Mesenchymal stem cell (in vitro differentiated cells and primary cell): ENCODE measurements around the gene TBCE.

ENCODE experiments used
- DNase-seq: peaks from one replicate; pipeline ENCODE4 v3.0.0-alpha.2; 2013
- H2AFZ ChIP-seq: one replicate; pipeline ENCODE4 v1.6.1; 2013; ENCODE audit warnings: low read depth, mild to moderate bottlenecking, control low read depth, inconsistent platforms, low read length, moderate library complexity
- H2AK5ac ChIP-seq: 2 replicates; pipeline ENCODE4 v1.6.1; 2013; ENCODE audit warnings: low read length, moderate library complexity, mild to moderate bottlenecking, inconsistent platforms; ENCODE audit not compliant: severe bottlenecking
- H2BK120ac ChIP-seq: one replicate; pipeline ENCODE4 v1.6.1; 2013; ENCODE audit warnings: low read depth, mild to moderate bottlenecking, inconsistent platforms, low read length, moderate library complexity
- H2BK12ac ChIP-seq, 2 experiments: one replicate each; pipeline ENCODE4 v1.6.1; 2013; ENCODE audit warnings: inconsistent platforms in 2 of 2, low read length in 2 of 2, mild to moderate bottlenecking in 2 of 2, moderate library complexity in 2 of 2, control low read depth in 1 of 2
- H2BK15ac ChIP-seq: one replicate; pipeline ENCODE4 v1.6.1; 2013; ENCODE audit warnings: mild to moderate bottlenecking, low read depth, inconsistent platforms; ENCODE audit not compliant: poor library complexity, severe bottlenecking
- H2BK5ac ChIP-seq: 2 replicates; pipeline ENCODE4 v1.6.1; 2013; ENCODE audit warnings: low read depth, mild to moderate bottlenecking, low read length, control low read depth, inconsistent platforms; ENCODE audit not compliant: poor library complexity, severe bottlenecking
- H3K14ac ChIP-seq, 2 experiments: one replicate each; pipeline ENCODE4 v1.6.1; 2013; ENCODE audit warnings: inconsistent platforms in 2 of 2, low read length in 2 of 2, control low read depth in 1 of 2, mild to moderate bottlenecking in 1 of 2, moderate library complexity in 1 of 2
- H3K18ac ChIP-seq, 2 experiments: one replicate each; pipeline ENCODE4 v1.6.1; 2013; ENCODE audit warnings: inconsistent platforms in 2 of 2, low read length in 2 of 2, control low read depth in 1 of 2, low read depth in 1 of 2, mild to moderate bottlenecking in 1 of 2
- H3K23ac ChIP-seq, 2 experiments: one replicate each; pipeline ENCODE4 v1.6.1; 2013; ENCODE audit warnings: inconsistent platforms in 2 of 2, low read length in 2 of 2, mild to moderate bottlenecking in 2 of 2, moderate library complexity in 2 of 2, control low read depth in 1 of 2
- H3K27ac ChIP-seq: 2 replicates; pipeline ENCODE4 v1.5.1; 2013; ENCODE audit warnings: mild to moderate bottlenecking, moderate library complexity, low read length, control low read depth, inconsistent platforms; ENCODE audit not compliant: poor library complexity, severe bottlenecking
- H3K27me3 ChIP-seq, 2 experiments: 2 replicates each; pipeline versions ENCODE4 v1.6.1 to v1.7.0; 2013; ENCODE audit warnings: low read length in 2 of 2, mild to moderate bottlenecking in 2 of 2, moderate library complexity in 2 of 2, control low read depth in 1 of 2, inconsistent platforms in 1 of 2; ENCODE audit not compliant: control insufficient read depth in 1 of 2, insufficient read depth in 1 of 2
- H3K36me3 ChIP-seq, 2 experiments: 2 replicates each; pipeline versions ENCODE4 v1.6.1 to v1.7.0; 2013; ENCODE audit warnings: low read length in 2 of 2, control low read depth in 1 of 2, inconsistent platforms in 1 of 2, low read depth in 1 of 2, mild to moderate bottlenecking in 1 of 2; ENCODE audit not compliant: insufficient read depth in 2 of 2, control insufficient read depth in 1 of 2
- H3K4ac ChIP-seq, 2 experiments: one replicate each; pipeline ENCODE4 v1.6.1; 2013; ENCODE audit warnings: inconsistent platforms in 2 of 2, low read length in 2 of 2, mild to moderate bottlenecking in 2 of 2, moderate library complexity in 2 of 2, control low read depth in 1 of 2, low read depth in 1 of 2
- H3K4me1 ChIP-seq: 2 replicates; pipeline ENCODE4 v1.6.1; 2013; ENCODE audit warnings: low read depth, low read length, control low read depth; ENCODE audit not compliant: control insufficient read depth, insufficient read depth
- H3K4me2 ChIP-seq: 2 replicates; pipeline ENCODE4 v1.6.1; 2013; ENCODE audit warnings: low read length, mild to moderate bottlenecking, inconsistent platforms; ENCODE audit not compliant: poor library complexity, severe bottlenecking
- H3K4me3 ChIP-seq, 2 experiments: 2 replicates each; pipeline versions ENCODE4 v1.5.1 to v1.7.0; 2013; ENCODE audit warnings: low read length in 2 of 2, mild to moderate bottlenecking in 2 of 2, control low read depth in 1 of 2, low read depth in 1 of 2; ENCODE audit not compliant: insufficient read depth in 1 of 2
- H3K79me1 ChIP-seq: replicated peaks from 2 replicates; pipeline ENCODE4 v1.6.1; 2013; ENCODE audit warnings: mild to moderate bottlenecking, control low read depth, low read length, inconsistent platforms; ENCODE audit not compliant: poor library complexity, severe bottlenecking
- H3K9ac ChIP-seq: 2 replicates; pipeline ENCODE4 v1.7.0; 2013; ENCODE audit warnings: mild to moderate bottlenecking, low read length, moderate library complexity
- H3K9me3 ChIP-seq: 2 replicates; pipeline ENCODE4 v1.7.0; 2013; ENCODE audit warnings: mild to moderate bottlenecking, low read length; ENCODE audit not compliant: control insufficient read depth
- H4K8ac ChIP-seq: one replicate; pipeline ENCODE4 v1.6.1; 2013; ENCODE audit warnings: inconsistent platforms, mild to moderate bottlenecking, low read length, moderate library complexity
- H4K91ac ChIP-seq: one replicate; pipeline ENCODE4 v1.6.1; 2013; ENCODE audit warnings: mild to moderate bottlenecking, low read length, inconsistent platforms
- WGBS: methylation state at CpG from one replicate; pipeline ENCODE4 v1.1.7; 2013; ENCODE audit warnings: mixed read lengths; 5-methylcytosine and 5-hydroxymethylcytosine counted together

TBCE gene

DNA sequence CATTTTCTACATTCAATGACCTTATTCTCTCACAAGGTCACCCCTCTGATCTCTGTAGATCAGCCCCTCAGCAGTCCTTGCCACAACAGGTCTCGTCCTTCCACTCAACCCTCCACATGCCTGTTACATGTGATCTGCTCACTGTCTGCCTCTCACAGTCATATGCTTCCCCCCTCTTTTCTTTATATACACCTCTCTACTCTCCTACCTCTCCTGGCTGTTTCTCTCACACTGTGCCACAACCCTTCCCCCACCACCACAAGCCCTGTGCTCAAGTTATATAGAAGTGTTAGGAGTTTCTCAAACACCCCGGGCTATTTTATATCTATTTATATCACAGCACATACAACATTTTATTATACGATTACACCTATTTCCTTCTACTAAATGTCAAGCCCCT lies 124.4 kb downstream of the TBCE start:
- no peak overlapping the region for H3K14ac ChIP-seq
- H2BK5ac ChIP-seq = no peak overlapping the region
- no peak overlapping the region for H2BK12ac ChIP-seq
- no peak for DNase-seq
- no peak overlapping the region for H3K4ac ChIP-seq
- no peak overlapping the region for H4K8ac ChIP-seq
- no peak overlapping the region for H2BK120ac ChIP-seq
- H3K36me3 ChIP-seq = peaks cover 5 to 54% of the 10 kb centered on the region in 2 experiments
- peaks cover 2% of the 10 kb centered on the region for H3K4me1 ChIP-seq
- H3K23ac ChIP-seq = no peak overlapping the region
- H2AK5ac ChIP-seq = no peak overlapping the region
- no peaks in the 10 kb centered on the region for H3K27me3 ChIP-seq
- 90% methylated on average over 3 of the region's 3 CpGs for WGBS
- no peak overlapping the region for H3K4me2 ChIP-seq
- H2BK15ac ChIP-seq = no peak overlapping the region
- no peaks in the 10 kb centered on the region for H3K9me3 ChIP-seq
- no peak overlapping the region for H3K18ac ChIP-seq
- H3K79me1 ChIP-seq = peaks cover 13% of the 10 kb centered on the region
- H2AFZ ChIP-seq = no peak overlapping the region
- H4K91ac ChIP-seq = no peak overlapping the region
- H3K4me3 ChIP-seq = no peak overlapping the region
- no peak overlapping the region for H3K9ac ChIP-seq
- no peak overlapping the region for H3K27ac ChIP-seq

DNA sequence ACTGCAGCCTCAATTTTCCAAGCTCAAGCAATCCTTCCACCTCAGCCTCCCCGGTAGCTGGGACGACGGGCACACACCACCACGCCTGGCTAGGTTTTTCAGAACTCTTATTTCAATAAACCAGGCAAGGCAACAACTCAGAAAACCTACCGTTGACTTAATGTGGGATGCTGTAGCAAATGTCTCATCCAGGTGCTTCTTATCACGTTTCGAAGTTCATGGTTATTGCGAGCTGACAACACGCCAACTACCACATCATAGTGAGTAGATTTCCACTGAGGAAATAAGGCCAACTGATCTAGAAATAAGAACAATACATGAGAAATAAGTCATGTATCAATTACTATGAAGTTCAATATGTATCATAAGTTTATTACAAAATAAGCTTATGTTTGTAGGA lies 127.3 kb downstream of the TBCE start:
- no peak overlapping the region for H2AK5ac ChIP-seq

DNA sequence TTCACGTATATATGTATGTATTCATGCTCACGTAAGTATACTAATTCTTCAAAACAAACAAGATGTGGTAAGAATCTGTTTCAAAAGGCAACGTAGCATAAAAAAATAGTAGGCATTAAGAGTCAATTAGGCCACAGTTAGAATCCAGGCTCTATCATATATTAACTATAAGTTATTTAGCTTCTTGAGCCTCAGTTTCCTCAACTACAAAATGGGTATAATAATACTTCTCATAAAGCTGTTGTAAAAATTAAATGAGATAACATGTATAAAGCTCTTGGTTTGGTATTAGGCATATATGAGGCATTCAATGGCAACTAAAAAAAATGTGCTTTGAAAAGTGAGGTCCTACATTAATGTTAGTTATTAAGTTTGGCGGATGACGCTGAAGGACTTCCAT lies 127.8 kb downstream of the TBCE start:
- Histone ChIP-seq H3K4ac (no peak overlapping the region), H3K4me2 (no peak overlapping the region), H3K27ac (no peak overlapping the region), H2BK12ac (no peak overlapping the region), H4K8ac (no peak overlapping the region), H2AK5ac (no peak overlapping the region), H2AFZ (no peak overlapping the region), H3K79me1 (peaks cover 11% of the 10 kb centered on the region), H3K36me3 (peaks cover 5 to 44% of the 10 kb centered on the region in 2 experiments), H2BK120ac (no peak overlapping the region), H3K4me1 (peaks cover 2% of the 10 kb centered on the region), H3K14ac (no peak overlapping the region), H3K9ac (no peak overlapping the region), H3K9me3 (no peaks in the 10 kb centered on the region), H3K23ac (no peak overlapping the region), H2BK15ac (no peak overlapping the region), H2BK5ac (no peak overlapping the region), H3K18ac (no peak overlapping the region), H4K91ac (no peak overlapping the region), H3K27me3 (no peaks in the 10 kb centered on the region), H3K4me3 (no peak overlapping the region)
- DNase-seq = no peak
- WGBS = 100% methylated on average over 1 of the region's 5 CpGs

More for the DNA sequence above, 127.3 kb downstream of the TBCE start:
- H4K91ac ChIP-seq = no peak overlapping the region
- H3K18ac ChIP-seq = no peak overlapping the region
- no peaks in the 10 kb centered on the region for H3K9me3 ChIP-seq
- no peaks in the 10 kb centered on the region for H3K27me3 ChIP-seq
- H3K4me2 ChIP-seq = no peak overlapping the region
- H2AFZ ChIP-seq = no peak overlapping the region
- peaks cover 2% of the 10 kb centered on the region for H3K4me1 ChIP-seq
- no peak overlapping the region for H3K4ac ChIP-seq
- H3K23ac ChIP-seq = no peak overlapping the region
- H3K14ac ChIP-seq = no peak overlapping the region
- 99% methylated on average over 7 of the region's 9 CpGs for WGBS
- DNase-seq = no peak
- H3K36me3 ChIP-seq = peaks cover 5 to 44% of the 10 kb centered on the region in 2 experiments
- H3K9ac ChIP-seq = no peak overlapping the region
- H2BK5ac ChIP-seq = no peak overlapping the region
- peaks cover 11% of the 10 kb centered on the region for H3K79me1 ChIP-seq
- no peak overlapping the region for H2BK15ac ChIP-seq
- no peak overlapping the region for H2BK120ac ChIP-seq
- no peak overlapping the region for H2BK12ac ChIP-seq
- no peak overlapping the region for H3K4me3 ChIP-seq
- H3K27ac ChIP-seq = no peak overlapping the region
- H4K8ac ChIP-seq = no peak overlapping the region

DNA sequence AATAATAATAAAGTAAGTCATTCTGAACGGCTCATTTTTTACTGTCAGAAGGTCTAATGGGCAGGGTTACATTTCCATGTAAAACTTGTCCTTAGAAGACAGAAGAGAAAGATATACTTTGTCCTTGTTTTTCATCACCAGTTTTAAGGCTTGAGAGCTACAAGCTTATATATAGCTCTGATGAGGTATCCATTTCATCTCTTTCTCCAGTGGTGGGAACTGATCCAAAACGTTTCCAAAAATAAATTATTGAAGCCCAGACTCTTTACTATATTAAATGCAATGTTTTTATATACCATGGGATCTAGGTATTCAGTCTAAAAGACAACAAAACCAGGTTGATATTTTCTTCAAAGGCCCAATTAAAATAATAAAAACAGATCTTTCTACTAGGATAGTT lies 128.3 kb downstream of the TBCE start:
- Histone ChIP-seq H3K18ac (no peak overlapping the region), H3K27me3 (no peaks in the 10 kb centered on the region), H3K4me1 (peaks cover 2% of the 10 kb centered on the region), H2AFZ (no peak overlapping the region), H3K9ac (no peak overlapping the region), H2BK5ac (no peak overlapping the region), H3K14ac (no peak overlapping the region), H3K4ac (no peak overlapping the region), H3K36me3 (peaks cover 5 to 44% of the 10 kb centered on the region in 2 experiments), H2AK5ac (no peak overlapping the region), H2BK12ac (no peak overlapping the region), H3K9me3 (no peaks in the 10 kb centered on the region), H3K4me3 (no peak overlapping the region), H2BK120ac (no peak overlapping the region), H2BK15ac (no peak overlapping the region), H4K8ac (no peak overlapping the region), H3K23ac (no peak overlapping the region), H3K79me1 (peaks cover 9% of the 10 kb centered on the region), H3K4me2 (no peak overlapping the region), H3K27ac (no peak overlapping the region), H4K91ac (no peak overlapping the region)
- DNase-seq = no peak
- no CpG with 5 or more reads among the region's 2 CpGs for WGBS
